A549 (cell line): ENCODE results near the gene ARHGAP26. TPM values are rescaled to one million over a fixed set of nuclear protein-coding genes. Genes with fewer than 3 reads are reported as not detected.

Experiments
- ATAC-seq, 2 experiments: fragments of 200-7000 bp in 1 of 2; fragments of >200 bp in 1 of 2; cut with Nextera tagmentation in 1 of 2; cut with Tn5 transposase in 1 of 2; 3 replicates each; pipeline versions ENCODE4 v1.8.0 to v1.9.1; 2018 to 2020; ENCODE audit warnings: mild to moderate bottlenecking in 1 of 2, moderate library complexity in 1 of 2
- CTCF ChIA-PET: fragments of 300-600 bp; sonication (Branson Sonifier 250); formaldehyde crosslinking; extraction: SDS; loops from one replicate; lab custom pipeline; 2021; ENCODE audit warnings: antibody characterized with exemption, inconsistent platforms; lab: Yijun Ruan, JAX
- POLR2A ChIA-PET: fragments of 350-600 bp; formaldehyde crosslinking; extraction: SDS; loops from one replicate; lab custom pipeline; 2021; ENCODE audit warnings: antibody characterized with exemption, inconsistent platforms; lab: Yijun Ruan, JAX
- DNase-seq, 2 experiments: peaks; one replicate each; pipeline versions ENCODE4 v3.0.0 to v3.0.0-alpha.2; 2011 to 2016; ENCODE audit warnings: low read depth in 1 of 2, low spot score in 1 of 2
- FAIRE-seq: peaks from 2 replicates; lab custom pipeline; 2011; peaks lifted over from hg19 to GRCh38; lab: Jason Lieb, UNC
- H3K27ac ChIP-seq, 2 experiments: fragments of >200 bp; sonication (Bioruptor Twin); formaldehyde crosslinking; 3 replicates each; pipeline ENCODE4 v1.5.1; 2016 to 2017
- H3K4me1 ChIP-seq: fragments of >200 bp; sonication (Bioruptor Twin); formaldehyde crosslinking; 3 replicates; pipeline ENCODE4 v1.6.1; 2016
- H3K4me2 ChIP-seq: fragments of >200 bp; sonication (Bioruptor Twin); formaldehyde crosslinking; 3 replicates; pipeline ENCODE4 v1.6.1; 2016
- H3K4me3 ChIP-seq: fragments of >200 bp; sonication (Bioruptor Twin); formaldehyde crosslinking; 3 replicates; pipeline ENCODE4 v1.5.1; 2016
- H3K9me3 ChIP-seq: fragments of >200 bp; sonication (Bioruptor Twin); formaldehyde crosslinking; 3 replicates; pipeline ENCODE4 v1.6.1; 2016
- BHLHE40 ChIP-seq: IDR thresholded peaks from 2 replicates; pipeline ENCODE4 v1.6.1; 2012; ENCODE audit warnings: low read depth, low read length, inconsistent platforms
- CHD4 ChIP-seq: fragments of 200-600 bp; sonication (generic); IDR thresholded peaks from 2 replicates; pipeline ENCODE4 v1.6.1; 2016; ENCODE audit warnings: antibody characterized with exemption, mild to moderate bottlenecking, borderline replicate concordance
- FOSL2 ChIP-seq, 2 experiments: fragments of 450-650 bp in 1 of 2; fragments of >200 bp in 1 of 2; sonication (Bioruptor Twin) in 1 of 2; formaldehyde crosslinking; IDR thresholded peaks; 2 replicates each; pipeline versions ENCODE4 v1.5.0 to v1.6.1; 2016 to 2020; ENCODE audit warnings: mild to moderate bottlenecking in 1 of 2, moderate library complexity in 1 of 2
- FOXS1 ChIP-seq: fragments of 250-450 bp; sonication (Bioruptor Pico); IDR thresholded peaks from 2 replicates; pipeline ENCODE4 v1.5.0; 2020; ENCODE audit warnings: mild to moderate bottlenecking, moderate library complexity
- GATA3 ChIP-seq: IDR thresholded peaks from 2 replicates; pipeline ENCODE4 v1.6.1; 2012; ENCODE audit warnings: borderline replicate concordance
- HES2 ChIP-seq: fragments of >200 bp; sonication (Bioruptor Twin); formaldehyde crosslinking; IDR thresholded peaks from 2 replicates; pipeline ENCODE4 v1.6.1; 2016
- HEYL ChIP-seq: fragments of 250-450 bp; sonication (Bioruptor Pico); IDR thresholded peaks from 2 replicates; pipeline ENCODE4 v1.8.0; 2021; ENCODE audit warnings: mild to moderate bottlenecking, moderate library complexity
- HMGXB4 ChIP-seq: fragments of 250-450 bp; sonication (Bioruptor Pico); IDR thresholded peaks from 2 replicates; pipeline ENCODE4 v1.5.0; 2021; ENCODE audit warnings: mild to moderate bottlenecking, moderate library complexity, borderline replicate concordance
- KDM1A ChIP-seq: fragments of 200-600 bp; sonication (generic); IDR thresholded peaks from 2 replicates; pipeline ENCODE4 v1.6.1; 2016; ENCODE audit warnings: low read depth, mild to moderate bottlenecking
- NPAS2 ChIP-seq: fragments of 250-450 bp; sonication (Bioruptor Pico); IDR thresholded peaks from 2 replicates; pipeline ENCODE4 v1.8.0; 2022; ENCODE audit warnings: mild to moderate bottlenecking, moderate library complexity, borderline replicate concordance
- POLR2AphosphoS2 ChIP-seq: conservative IDR thresholded peaks from 2 replicates; pipeline ENCODE4 v1.6.1; 2012; ENCODE audit warnings: low read length, improper control_type of control experiment, inconsistent platforms
- RAD21 ChIP-seq, 2 experiments: fragments of >200 bp in 1 of 2; sonication (Bioruptor Twin) in 1 of 2; formaldehyde crosslinking in 1 of 2; IDR thresholded peaks in 1 of 2; conservative IDR thresholded peaks in 1 of 2; 2 replicates in 1 of 2; 3 replicates in 1 of 2; pipeline ENCODE4 v1.6.1; 2012 to 2018; ENCODE audit warnings: inconsistent platforms in 1 of 2
- RNF2 ChIP-seq: fragments of 200-600 bp; sonication (generic); IDR thresholded peaks from 2 replicates; pipeline ENCODE4 v1.6.1; 2016; ENCODE audit warnings: low read depth, mild to moderate bottlenecking, antibody characterized with exemption, moderate library complexity, borderline replicate concordance
- TP53 ChIP-seq: fragments of 250-450 bp; sonication (Bioruptor Pico); IDR thresholded peaks from 2 replicates; pipeline ENCODE4 v1.5.0; 2021; ENCODE audit warnings: mild to moderate bottlenecking, moderate library complexity
- ZC3H11A ChIP-seq: fragments of 450-650 bp; IDR thresholded peaks from 2 replicates; pipeline ENCODE4 v1.6.1; 2014; ENCODE audit warnings: antibody characterized with exemption, mild to moderate bottlenecking
- WGBS: methylation state at CpG from one replicate; pipeline ENCODE4 v1.1.6; 2017; ENCODE audit errors: missing lambda C conversion rate; 5-methylcytosine and 5-hydroxymethylcytosine counted together
- polyA plus RNA-seq, 4 experiments: library from polyadenylated mRNA; depleted of rRNA in 3 of 4; stranded (reverse); fragments of >200 nt; fragmentation: RNase III in 1 of 4; extraction: RNeasy Plus Mini Kit Qiagen cat#74134 plus additional on column Dnase treatment in 1 of 4; gene quantifications; 2 replicates in 3 of 4; 3 replicates in 1 of 4; pipeline ENCODE4 v1.2.3, GENCODE V29; 2011 to 2017
- TF ChIP-seq, protein P1 (sequence below): fragments of 450-650 bp; IDR thresholded peaks from 2 replicates; pipeline ENCODE4 v1.6.1; 2014; ENCODE audit warnings: antibody characterized with exemption
- TF ChIP-seq, protein P2 (sequence below): fragments of 150-350 bp; IDR thresholded peaks from 2 replicates; pipeline ENCODE4 v1.6.1; 2014; ENCODE audit warnings: low read depth, mild to moderate bottlenecking, low read length
- TF ChIP-seq, protein P3 (sequence below): fragments of >200 bp; sonication (Bioruptor Twin); formaldehyde crosslinking; IDR thresholded peaks from 3 replicates; pipeline ENCODE4 v1.6.1; 2016
- TF ChIP-seq, protein P4 (sequence below): IDR thresholded peaks from 2 replicates; pipeline ENCODE4 v1.6.1; 2012
- TF ChIP-seq, protein P5 (sequence below): fragments of >200 bp; sonication (Bioruptor Twin); formaldehyde crosslinking; IDR thresholded peaks from 3 replicates; pipeline ENCODE4 v1.5.1; 2016

The ARHGAP26 gene
- polyA plus RNA-seq, 2 of the 4 experiments (the other 2 are of a cell fraction): 6.6 to 19.1 TPM

DNA sequence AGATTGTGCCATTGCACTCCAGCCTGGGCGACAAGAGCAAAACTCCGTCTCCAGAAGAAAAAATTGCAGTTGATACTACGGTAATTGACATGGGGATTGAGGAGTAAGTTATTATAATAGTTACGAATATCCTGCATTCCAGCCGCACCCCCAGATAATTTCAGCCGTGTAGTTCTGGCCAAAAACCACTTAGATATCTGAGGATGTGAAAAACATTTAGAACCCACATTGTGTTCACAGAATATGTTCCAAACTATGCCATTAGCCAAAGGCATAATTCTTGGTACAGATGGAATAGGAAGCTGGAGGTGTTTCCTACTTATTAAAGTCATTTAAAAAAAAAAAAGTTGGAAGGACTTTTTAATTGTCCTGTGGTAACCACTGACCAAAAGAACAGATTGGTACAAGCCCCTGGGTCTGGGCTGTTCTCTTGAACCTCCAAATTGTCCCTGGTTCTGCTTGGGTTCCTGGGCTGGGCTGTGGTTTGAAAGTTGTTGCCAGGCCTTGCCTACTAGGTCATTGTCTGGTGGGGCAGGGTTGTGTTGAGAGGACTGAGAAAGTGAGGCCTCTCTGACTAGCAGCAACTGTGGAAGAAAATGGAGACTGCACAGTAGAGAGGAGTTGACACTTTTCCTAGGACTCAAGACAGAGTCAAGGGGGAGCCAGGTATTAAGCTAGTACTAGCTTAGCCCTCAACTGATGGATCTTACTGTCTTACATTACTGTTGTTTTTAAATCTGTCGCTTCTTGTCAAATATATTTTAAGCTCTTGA is 434.5 kb downstream of the ARHGAP26 start (continued):
- TF ChIP-seq HES2 (no peak), FOXS1 (CRISPR knock-in tag) (no peak), BHLHE40 (no peak), CHD4 (no peak)
- TF ChIP-seq, protein P1, sequence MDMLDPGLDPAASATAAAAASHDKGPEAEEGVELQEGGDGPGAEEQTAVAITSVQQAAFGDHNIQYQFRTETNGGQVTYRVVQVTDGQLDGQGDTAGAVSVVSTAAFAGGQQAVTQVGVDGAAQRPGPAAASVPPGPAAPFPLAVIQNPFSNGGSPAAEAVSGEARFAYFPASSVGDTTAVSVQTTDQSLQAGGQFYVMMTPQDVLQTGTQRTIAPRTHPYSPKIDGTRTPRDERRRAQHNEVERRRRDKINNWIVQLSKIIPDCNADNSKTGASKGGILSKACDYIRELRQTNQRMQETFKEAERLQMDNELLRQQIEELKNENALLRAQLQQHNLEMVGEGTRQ: no peak
- TF ChIP-seq, protein P2, sequence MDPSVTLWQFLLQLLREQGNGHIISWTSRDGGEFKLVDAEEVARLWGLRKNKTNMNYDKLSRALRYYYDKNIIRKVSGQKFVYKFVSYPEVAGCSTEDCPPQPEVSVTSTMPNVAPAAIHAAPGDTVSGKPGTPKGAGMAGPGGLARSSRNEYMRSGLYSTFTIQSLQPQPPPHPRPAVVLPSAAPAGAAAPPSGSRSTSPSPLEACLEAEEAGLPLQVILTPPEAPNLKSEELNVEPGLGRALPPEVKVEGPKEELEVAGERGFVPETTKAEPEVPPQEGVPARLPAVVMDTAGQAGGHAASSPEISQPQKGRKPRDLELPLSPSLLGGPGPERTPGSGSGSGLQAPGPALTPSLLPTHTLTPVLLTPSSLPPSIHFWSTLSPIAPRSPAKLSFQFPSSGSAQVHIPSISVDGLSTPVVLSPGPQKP: no peak

GRCh38 chr5:143205386-143205785 is 435.2 kb downstream of the ARHGAP26 start:
- no peak overlapping the region for H3K4me2 ChIP-seq
- DNase-seq: no peak

GRCh38 chr5:143205883-143206195 is 435.7 kb downstream of the ARHGAP26 start:
- H3K4me1 ChIP-seq: peaks cover 8% of the 10 kb centered on the region; the same call in 2 of the 3 replicates
- H3K9me3 ChIP-seq: peaks cover 4% of the 10 kb centered on the region; the same call in 1 of the 3 replicates
- FAIRE-seq: no peak
- ChIA-PET CTCF (no interaction called here), POLR2A (no interaction called here)
- no peak overlapping the region for H3K4me2 ChIP-seq
- TF ChIP-seq GATA3 (no peak), RNF2 (no peak), HMGXB4 (CRISPR knock-in tag) (no peak), TP53 (no peak), NPAS2 (CRISPR knock-in tag) (no peak), HEYL (CRISPR knock-in tag) (no peak), FOSL2 (IDR thresholded peaks at IDR 0.05) (no peak), FOSL2 (CRISPR knock-in tag; IDR thresholded peaks at IDR 0.05) (no peak), POLR2AphosphoS2 (no peak), KDM1A (no peak), RAD21 (conservative IDR thresholded peaks at IDR 0.05 in 1 of 2, IDR thresholded peaks at IDR 0.05 in 1 of 2) (no peak)
- TF ChIP-seq, protein P3, sequence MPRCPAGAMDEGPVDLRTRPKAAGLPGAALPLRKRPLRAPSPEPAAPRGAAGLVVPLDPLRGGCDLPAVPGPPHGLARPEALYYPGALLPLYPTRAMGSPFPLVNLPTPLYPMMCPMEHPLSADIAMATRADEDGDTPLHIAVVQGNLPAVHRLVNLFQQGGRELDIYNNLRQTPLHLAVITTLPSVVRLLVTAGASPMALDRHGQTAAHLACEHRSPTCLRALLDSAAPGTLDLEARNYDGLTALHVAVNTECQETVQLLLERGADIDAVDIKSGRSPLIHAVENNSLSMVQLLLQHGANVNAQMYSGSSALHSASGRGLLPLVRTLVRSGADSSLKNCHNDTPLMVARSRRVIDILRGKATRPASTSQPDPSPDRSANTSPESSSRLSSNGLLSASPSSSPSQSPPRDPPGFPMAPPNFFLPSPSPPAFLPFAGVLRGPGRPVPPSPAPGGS: no peak
- TF ChIP-seq, protein P4, sequence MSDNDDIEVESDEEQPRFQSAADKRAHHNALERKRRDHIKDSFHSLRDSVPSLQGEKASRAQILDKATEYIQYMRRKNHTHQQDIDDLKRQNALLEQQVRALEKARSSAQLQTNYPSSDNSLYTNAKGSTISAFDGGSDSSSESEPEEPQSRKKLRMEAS: no peak
- TF ChIP-seq, all 56 proteins: peak for 0
- Histone ChIP-seq H3K27ac (peak overlapping the region in 1 of 2 experiments; percentile 5; a peak in 1 of 6 replicates), H3K4me3 (no peak overlapping the region)
- no peak for DNase-seq
- ATAC-seq: no peak
- WGBS: 90% methylated on average over 3 of the region's 3 CpGs

More at GRCh38 chr5:143205386-143205785, 435.2 kb downstream of the ARHGAP26 start:
- ATAC-seq (peak in 1 of 2 experiments; percentile 70; a peak in 3 of 6 replicates), FAIRE-seq (no peak)
- TF ChIP-seq, protein P5, sequence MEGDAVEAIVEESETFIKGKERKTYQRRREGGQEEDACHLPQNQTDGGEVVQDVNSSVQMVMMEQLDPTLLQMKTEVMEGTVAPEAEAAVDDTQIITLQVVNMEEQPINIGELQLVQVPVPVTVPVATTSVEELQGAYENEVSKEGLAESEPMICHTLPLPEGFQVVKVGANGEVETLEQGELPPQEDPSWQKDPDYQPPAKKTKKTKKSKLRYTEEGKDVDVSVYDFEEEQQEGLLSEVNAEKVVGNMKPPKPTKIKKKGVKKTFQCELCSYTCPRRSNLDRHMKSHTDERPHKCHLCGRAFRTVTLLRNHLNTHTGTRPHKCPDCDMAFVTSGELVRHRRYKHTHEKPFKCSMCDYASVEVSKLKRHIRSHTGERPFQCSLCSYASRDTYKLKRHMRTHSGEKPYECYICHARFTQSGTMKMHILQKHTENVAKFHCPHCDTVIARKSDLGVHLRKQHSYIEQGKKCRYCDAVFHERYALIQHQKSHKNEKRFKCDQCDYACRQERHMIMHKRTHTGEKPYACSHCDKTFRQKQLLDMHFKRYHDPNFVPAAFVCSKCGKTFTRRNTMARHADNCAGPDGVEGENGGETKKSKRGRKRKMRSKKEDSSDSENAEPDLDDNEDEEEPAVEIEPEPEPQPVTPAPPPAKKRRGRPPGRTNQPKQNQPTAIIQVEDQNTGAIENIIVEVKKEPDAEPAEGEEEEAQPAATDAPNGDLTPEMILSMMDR: no peak
- TF ChIP-seq ZC3H11A: no peak
- peaks cover 4% of the 10 kb centered on the region; the same call in 1 of the 3 replicates for H3K9me3 ChIP-seq
- H3K4me3 ChIP-seq: no peak overlapping the region
- H3K27ac ChIP-seq: 0 out of 6 replicates have a peak overlapping the region, but pooled peaks of 1 of the 2 experiments have one; percentile 7
- ChIA-PET POLR2A (no interaction called here), CTCF (no interaction called here)
- 91% methylated on average over 3 of the region's 3 CpGs for WGBS
- H3K4me1 ChIP-seq: peaks cover 13% of the 10 kb centered on the region; the same call in 2 of the 3 replicates
